Liver (tissue), 9 donors: ENCODE data around the gene DNAH6. TPM values are rescaled to one million over a fixed set of nuclear protein-coding genes. Genes with fewer than 3 reads are reported as not detected.

Source experiments
- DNase-seq: peaks from one replicate; pipeline ENCODE4 v3.0.0-alpha.2; 2017; ENCODE audit warnings: low spot score
- H3K27ac ChIP-seq, 2 donors: one replicate each; pipeline ENCODE4 v1.7.0; 2013; ENCODE audit warnings: inconsistent platforms in 2 of 2, low read length in 2 of 2, control low read depth in 1 of 2, low read depth in 1 of 2, mild to moderate bottlenecking in 1 of 2
- H3K27me3 ChIP-seq, 4 donors: one replicate each; pipeline versions ENCODE4 v1.6.1 to v1.7.0; 2013; ENCODE audit warnings: low read length in 3 of 4, inconsistent platforms in 1 of 4, mild to moderate bottlenecking in 1 of 4, moderate library complexity in 1 of 4; ENCODE audit not compliant: control insufficient read depth in 4 of 4, insufficient read depth in 4 of 4
- H3K36me3 ChIP-seq, 4 donors: one replicate each; pipeline versions ENCODE4 v1.6.1 to v1.7.0; 2013; ENCODE audit warnings: low read length in 3 of 4, mild to moderate bottlenecking in 3 of 4, low read depth in 1 of 4, moderate library complexity in 1 of 4; ENCODE audit not compliant: control insufficient read depth in 4 of 4, insufficient read depth in 3 of 4
- H3K4me1 ChIP-seq, 4 donors: one replicate each; pipeline versions ENCODE4 v1.6.1 to v1.7.0; 2013; ENCODE audit warnings: low read length in 3 of 4, mild to moderate bottlenecking in 3 of 4, moderate library complexity in 1 of 4; ENCODE audit not compliant: control insufficient read depth in 4 of 4, insufficient read depth in 4 of 4
- H3K4me3 ChIP-seq, 3 donors: one replicate each; pipeline versions ENCODE4 v1.6.1 to v1.7.0; 2013; ENCODE audit warnings: low read length in 3 of 3, control low read depth in 1 of 3, low read depth in 1 of 3, mild to moderate bottlenecking in 1 of 3
- H3K9ac ChIP-seq, 2 donors: one replicate each; pipeline ENCODE4 v1.7.0; 2013; ENCODE audit warnings: low read length in 2 of 2, mild to moderate bottlenecking in 2 of 2, moderate library complexity in 2 of 2, control low read depth in 1 of 2, low read depth in 1 of 2
- H3K9me3 ChIP-seq, 4 donors: one replicate each; pipeline versions ENCODE4 v1.6.1 to v1.7.0; 2013; ENCODE audit warnings: low read length in 3 of 4; ENCODE audit not compliant: control insufficient read depth in 4 of 4
- EGR1 ChIP-seq, 2 donors: IDR thresholded peaks; 2 replicates each; pipeline ENCODE4 v1.6.1; 2016 to 2018; ENCODE audit warnings: antibody characterized with exemption in 2 of 2, low read depth in 2 of 2
- FOXA1 ChIP-seq: IDR thresholded peaks from 2 replicates; pipeline ENCODE4 v1.6.1; 2016; ENCODE audit warnings: antibody characterized with exemption
- FOXA2 ChIP-seq: IDR thresholded peaks from 2 replicates; pipeline ENCODE4 v1.6.1; 2016; ENCODE audit warnings: antibody characterized with exemption
- GABPA ChIP-seq, 2 donors: IDR thresholded peaks in 1 of 2; conservative IDR thresholded peaks in 1 of 2; 2 replicates each; pipeline ENCODE4 v1.6.1; 2016; ENCODE audit warnings: antibody characterized with exemption in 2 of 2, mild to moderate bottlenecking in 1 of 2, moderate library complexity in 1 of 2
- HNF4A ChIP-seq, 2 donors: conservative IDR thresholded peaks; 2 replicates each; pipeline ENCODE4 v1.6.1; 2016; ENCODE audit warnings: antibody characterized with exemption in 2 of 2, mild to moderate bottlenecking in 2 of 2
- HNF4G ChIP-seq: IDR thresholded peaks from 2 replicates; pipeline ENCODE4 v1.6.1; 2016; ENCODE audit warnings: antibody characterized with exemption
- JUND ChIP-seq, 2 donors: IDR thresholded peaks; 2 replicates each; pipeline ENCODE4 v1.6.1; 2016; ENCODE audit warnings: antibody characterized with exemption in 2 of 2
- NR2F2 ChIP-seq: IDR thresholded peaks from 2 replicates; pipeline ENCODE4 v1.6.1; 2016; ENCODE audit warnings: antibody characterized with exemption
- RAD21 ChIP-seq, 2 donors: IDR thresholded peaks; 2 replicates each; pipeline ENCODE4 v1.6.1; 2016; ENCODE audit warnings: antibody characterized with exemption in 2 of 2, mild to moderate bottlenecking in 2 of 2
- RXRA ChIP-seq, 2 donors: IDR thresholded peaks; 2 replicates each; pipeline ENCODE4 v1.6.1; 2017 to 2018; ENCODE audit warnings: antibody characterized with exemption in 2 of 2, mild to moderate bottlenecking in 1 of 2
- SP1 ChIP-seq: IDR thresholded peaks from 2 replicates; pipeline ENCODE4 v1.6.1; 2018; ENCODE audit warnings: antibody characterized with exemption, mild to moderate bottlenecking
- TAF1 ChIP-seq: conservative IDR thresholded peaks from 2 replicates; pipeline ENCODE4 v1.6.1; 2016; ENCODE audit warnings: antibody characterized with exemption, mild to moderate bottlenecking
- YY1 ChIP-seq: IDR thresholded peaks from 2 replicates; pipeline ENCODE4 v1.6.1; 2016; ENCODE audit warnings: antibody characterized with exemption, mild to moderate bottlenecking
- WGBS: extraction: QIAGEN DNeasy Blood & Tissue Kit; methylation state at CpG from one replicate; pipeline ENCODE4 v1.1.7; 2013; 5-methylcytosine and 5-hydroxymethylcytosine counted together
- polyA plus RNA-seq, 2 donors: library from polyadenylated mRNA; stranded (reverse) in 1 of 2; unstranded in 1 of 2; fragments of 200-250 nt in 1 of 2; fragments of >200 nt in 1 of 2; fragmentation: Nextera tagmentation in 1 of 2; extraction: Ambion mirVana in 1 of 2; gene quantifications; one replicate each; pipeline versions ENCODE4 v1.2.1 to v1.2.3, GENCODE V29; 2013 to 2015
- total RNA-seq, 2 donors: library from RNA; depleted of rRNA; stranded (reverse); fragments of >200 nt; gene quantifications; one replicate each; pipeline ENCODE4 v1.2.3, GENCODE V29; 2014
- TF ChIP-seq, protein P1 (sequence below): IDR thresholded peaks from 2 replicates; pipeline ENCODE4 v1.6.1; 2016; ENCODE audit warnings: antibody characterized with exemption
- TF ChIP-seq, protein P2 (sequence below): fragments of 150-350 bp; IDR thresholded peaks from 2 replicates; pipeline ENCODE4 v1.5.1; 2017; ENCODE audit warnings: improper control_type of control experiment, low read depth, low read length; ENCODE audit not compliant: missing input control
- TF ChIP-seq, protein P3 (sequence below): IDR thresholded peaks from 2 replicates; pipeline ENCODE4 v1.6.1; 2016; ENCODE audit warnings: antibody characterized with exemption
- TF ChIP-seq, protein P4 (sequence below): IDR thresholded peaks from 2 replicates; pipeline ENCODE4 v1.6.1; 2016; ENCODE audit warnings: antibody characterized with exemption, mild to moderate bottlenecking
- TF ChIP-seq, protein P5 (sequence below): IDR thresholded peaks from 2 replicates; pipeline ENCODE4 v1.6.1; 2016; ENCODE audit warnings: antibody characterized with exemption
- donor health status: healthy.
- donor health status: healthy.
- donor health status: healthy.
- donor health status: healthy.
- donor health status: healthy.

DNAH6 gene
- total and polyA plus RNA-seq, 4 donors = 0.32 to 1.6 (median 0.59) TPM

DNA sequence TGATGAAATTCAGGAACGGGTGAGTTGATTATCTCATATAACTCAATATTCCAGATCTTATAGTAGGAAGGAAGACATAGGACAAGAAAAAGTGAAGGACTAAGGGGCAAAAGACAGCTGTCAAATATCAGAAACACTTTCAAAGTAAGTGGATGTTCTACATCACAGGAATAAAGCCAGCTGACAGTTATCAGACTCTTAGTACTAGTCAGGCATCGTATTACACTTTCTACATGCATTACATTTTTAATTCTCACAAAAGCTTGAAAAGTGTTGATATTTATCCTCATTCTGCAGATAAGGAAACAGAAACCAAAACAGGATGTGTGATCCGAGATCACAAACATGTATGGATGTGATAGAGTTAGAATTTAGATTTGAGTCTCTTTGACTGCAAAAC is 63.4 kb downstream of the DNAH6 start:
- Histone ChIP-seq H3K27ac (no peak overlapping the region), H3K9me3 (no peaks in the 10 kb centered on the region), H3K4me3 (no peak overlapping the region), H3K36me3 (no peaks in the 10 kb centered on the region), H3K4me1 (no peaks in the 10 kb centered on the region), H3K9ac (no peak overlapping the region), H3K27me3 (no peaks in the 10 kb centered on the region)
- TF ChIP-seq, protein P1, sequence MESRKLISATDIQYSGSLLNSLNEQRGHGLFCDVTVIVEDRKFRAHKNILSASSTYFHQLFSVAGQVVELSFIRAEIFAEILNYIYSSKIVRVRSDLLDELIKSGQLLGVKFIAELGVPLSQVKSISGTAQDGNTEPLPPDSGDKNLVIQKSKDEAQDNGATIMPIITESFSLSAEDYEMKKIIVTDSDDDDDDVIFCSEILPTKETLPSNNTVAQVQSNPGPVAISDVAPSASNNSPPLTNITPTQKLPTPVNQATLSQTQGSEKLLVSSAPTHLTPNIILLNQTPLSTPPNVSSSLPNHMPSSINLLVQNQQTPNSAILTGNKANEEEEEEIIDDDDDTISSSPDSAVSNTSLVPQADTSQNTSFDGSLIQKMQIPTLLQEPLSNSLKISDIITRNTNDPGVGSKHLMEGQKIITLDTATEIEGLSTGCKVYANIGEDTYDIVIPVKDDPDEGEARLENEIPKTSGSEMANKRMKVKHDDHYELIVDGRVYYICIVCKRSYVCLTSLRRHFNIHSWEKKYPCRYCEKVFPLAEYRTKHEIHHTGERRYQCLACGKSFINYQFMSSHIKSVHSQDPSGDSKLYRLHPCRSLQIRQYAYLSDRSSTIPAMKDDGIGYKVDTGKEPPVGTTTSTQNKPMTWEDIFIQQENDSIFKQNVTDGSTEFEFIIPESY = no peak
- no peak for TF ChIP-seq EGR1 (IDR thresholded peaks at IDR 0.05; ENCODE audit: low read depth in 2 of 2)
- no peak for TF ChIP-seq JUND (IDR thresholded peaks at IDR 0.05)
- TF ChIP-seq, protein P2, sequence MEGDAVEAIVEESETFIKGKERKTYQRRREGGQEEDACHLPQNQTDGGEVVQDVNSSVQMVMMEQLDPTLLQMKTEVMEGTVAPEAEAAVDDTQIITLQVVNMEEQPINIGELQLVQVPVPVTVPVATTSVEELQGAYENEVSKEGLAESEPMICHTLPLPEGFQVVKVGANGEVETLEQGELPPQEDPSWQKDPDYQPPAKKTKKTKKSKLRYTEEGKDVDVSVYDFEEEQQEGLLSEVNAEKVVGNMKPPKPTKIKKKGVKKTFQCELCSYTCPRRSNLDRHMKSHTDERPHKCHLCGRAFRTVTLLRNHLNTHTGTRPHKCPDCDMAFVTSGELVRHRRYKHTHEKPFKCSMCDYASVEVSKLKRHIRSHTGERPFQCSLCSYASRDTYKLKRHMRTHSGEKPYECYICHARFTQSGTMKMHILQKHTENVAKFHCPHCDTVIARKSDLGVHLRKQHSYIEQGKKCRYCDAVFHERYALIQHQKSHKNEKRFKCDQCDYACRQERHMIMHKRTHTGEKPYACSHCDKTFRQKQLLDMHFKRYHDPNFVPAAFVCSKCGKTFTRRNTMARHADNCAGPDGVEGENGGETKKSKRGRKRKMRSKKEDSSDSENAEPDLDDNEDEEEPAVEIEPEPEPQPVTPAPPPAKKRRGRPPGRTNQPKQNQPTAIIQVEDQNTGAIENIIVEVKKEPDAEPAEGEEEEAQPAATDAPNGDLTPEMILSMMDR = no peak
- TF ChIP-seq, protein P3, sequence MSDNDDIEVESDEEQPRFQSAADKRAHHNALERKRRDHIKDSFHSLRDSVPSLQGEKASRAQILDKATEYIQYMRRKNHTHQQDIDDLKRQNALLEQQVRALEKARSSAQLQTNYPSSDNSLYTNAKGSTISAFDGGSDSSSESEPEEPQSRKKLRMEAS = no peak
- no peak for TF ChIP-seq HNF4A (conservative IDR thresholded peaks at IDR 0.05)
- TF ChIP-seq NR2F2 = no peak
- no peak for TF ChIP-seq SP1
- no peak for TF ChIP-seq GABPA (IDR thresholded peaks at IDR 0.05 in 1 of 2, conservative IDR thresholded peaks at IDR 0.05 in 1 of 2)
- no peak for TF ChIP-seq FOXA2
- TF ChIP-seq, protein P4, sequence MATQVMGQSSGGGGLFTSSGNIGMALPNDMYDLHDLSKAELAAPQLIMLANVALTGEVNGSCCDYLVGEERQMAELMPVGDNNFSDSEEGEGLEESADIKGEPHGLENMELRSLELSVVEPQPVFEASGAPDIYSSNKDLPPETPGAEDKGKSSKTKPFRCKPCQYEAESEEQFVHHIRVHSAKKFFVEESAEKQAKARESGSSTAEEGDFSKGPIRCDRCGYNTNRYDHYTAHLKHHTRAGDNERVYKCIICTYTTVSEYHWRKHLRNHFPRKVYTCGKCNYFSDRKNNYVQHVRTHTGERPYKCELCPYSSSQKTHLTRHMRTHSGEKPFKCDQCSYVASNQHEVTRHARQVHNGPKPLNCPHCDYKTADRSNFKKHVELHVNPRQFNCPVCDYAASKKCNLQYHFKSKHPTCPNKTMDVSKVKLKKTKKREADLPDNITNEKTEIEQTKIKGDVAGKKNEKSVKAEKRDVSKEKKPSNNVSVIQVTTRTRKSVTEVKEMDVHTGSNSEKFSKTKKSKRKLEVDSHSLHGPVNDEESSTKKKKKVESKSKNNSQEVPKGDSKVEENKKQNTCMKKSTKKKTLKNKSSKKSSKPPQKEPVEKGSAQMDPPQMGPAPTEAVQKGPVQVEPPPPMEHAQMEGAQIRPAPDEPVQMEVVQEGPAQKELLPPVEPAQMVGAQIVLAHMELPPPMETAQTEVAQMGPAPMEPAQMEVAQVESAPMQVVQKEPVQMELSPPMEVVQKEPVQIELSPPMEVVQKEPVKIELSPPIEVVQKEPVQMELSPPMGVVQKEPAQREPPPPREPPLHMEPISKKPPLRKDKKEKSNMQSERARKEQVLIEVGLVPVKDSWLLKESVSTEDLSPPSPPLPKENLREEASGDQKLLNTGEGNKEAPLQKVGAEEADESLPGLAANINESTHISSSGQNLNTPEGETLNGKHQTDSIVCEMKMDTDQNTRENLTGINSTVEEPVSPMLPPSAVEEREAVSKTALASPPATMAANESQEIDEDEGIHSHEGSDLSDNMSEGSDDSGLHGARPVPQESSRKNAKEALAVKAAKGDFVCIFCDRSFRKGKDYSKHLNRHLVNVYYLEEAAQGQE = no peak
- TF ChIP-seq, protein P5, sequence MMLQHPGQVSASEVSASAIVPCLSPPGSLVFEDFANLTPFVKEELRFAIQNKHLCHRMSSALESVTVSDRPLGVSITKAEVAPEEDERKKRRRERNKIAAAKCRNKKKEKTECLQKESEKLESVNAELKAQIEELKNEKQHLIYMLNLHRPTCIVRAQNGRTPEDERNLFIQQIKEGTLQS = no peak
- 66% methylated on average over 3 of the region's 3 CpGs for WGBS
- DNase-seq = no peak

DNA sequence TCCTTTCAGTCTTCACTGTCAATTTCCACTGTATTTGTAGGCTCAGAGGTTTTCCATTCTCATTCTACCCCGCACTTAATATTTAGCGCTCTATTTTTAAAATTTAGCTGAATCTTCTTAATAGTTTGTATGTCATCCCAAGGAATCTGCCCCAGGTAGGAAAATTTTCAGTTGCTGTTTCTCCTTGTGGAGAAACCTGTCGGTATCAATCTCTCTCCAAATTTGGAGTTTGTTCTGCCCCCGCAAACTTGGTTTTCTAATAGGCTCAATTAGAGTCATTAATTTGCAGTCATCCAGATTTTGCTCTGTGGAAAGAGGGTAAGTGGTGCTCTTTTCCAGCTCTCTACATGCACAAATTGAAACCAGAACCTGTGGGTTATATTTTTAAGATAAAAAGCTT is 87.6 kb downstream of the DNAH6 start:
- Histone ChIP-seq H3K4me1 (no peaks in the 10 kb centered on the region), H3K9ac (no peak overlapping the region), H3K9me3 (peaks cover 0 to 6% (median 3%) of the 10 kb centered on the region in 4 donors), H3K36me3 (no peaks in the 10 kb centered on the region), H3K4me3 (no peak overlapping the region), H3K27me3 (no peaks in the 10 kb centered on the region), H3K27ac (no peak overlapping the region)
- TF ChIP-seq HNF4A (conservative IDR thresholded peaks at IDR 0.05) (no peak), FOXA2 (no peak), SP1 (no peak), HNF4G (no peak), EGR1 (IDR thresholded peaks at IDR 0.05; ENCODE audit: low read depth in 2 of 2) (no peak), YY1 (no peak), GABPA (IDR thresholded peaks at IDR 0.05 in 1 of 2, conservative IDR thresholded peaks at IDR 0.05 in 1 of 2) (no peak), JUND (IDR thresholded peaks at IDR 0.05) (no peak), NR2F2 (no peak), RXRA (IDR thresholded peaks at IDR 0.05) (no peak), TAF1 (no peak), FOXA1 (no peak), RAD21 (IDR thresholded peaks at IDR 0.05) (no peak)
- TF ChIP-seq, protein P3 = no peak
- TF ChIP-seq, protein P5 = no peak
- TF ChIP-seq, protein P2 = no peak
- TF ChIP-seq, protein P1 = no peak
- no peak for DNase-seq
- WGBS = 88% methylated on average over 4 of the region's 4 CpGs
